ENCODE measurements around the gene VWA3B. TPM values are rescaled to one million over a fixed set of nuclear protein-coding genes. Genes with fewer than 3 reads are reported as not detected.
"Not testable (repeated sequence)": the region's sequence is repeated elsewhere in the genome, so short reads cannot be mapped to it uniquely, and the experiment has no call there.

The VWA3B gene
- total RNA-seq, 1 donor from 2014 or later, result not detected

- H3K27ac Mint-ChIP-seq, result no peak overlapping the region
- peaks cover 11% of the 10 kb centered on the region for H3K27me3 Mint-ChIP-seq (ENCODE audit: insufficient read depth)
- H3K4me1 Mint-ChIP-seq (ENCODE audit: low read depth), result no peaks in the 10 kb centered on the region
- no peaks in the 10 kb centered on the region for H3K36me3 Mint-ChIP-seq (ENCODE audit: low read depth)
- no peak for DNase-seq (ENCODE audit: low spot score)
- no peak overlapping the region for H3K4me3 Mint-ChIP-seq
- intact Hi-C loops (cut with micrococcal nuclease), result no loop called here
- H3K9me3 Mint-ChIP-seq, result no peaks in the 10 kb centered on the region
These were observed 221.6 kb downstream of the VWA3B start for GRCh38 chr2:98308532-98308931.

- no peaks in the 10 kb centered on the region for H3K4me1 Mint-ChIP-seq (ENCODE audit: low read depth)
- no peaks in the 10 kb centered on the region for H3K36me3 Mint-ChIP-seq (ENCODE audit: low read depth)
- no peaks in the 10 kb centered on the region for H3K9me3 Mint-ChIP-seq
- DNase-seq (ENCODE audit: low spot score), result no peak
- H3K27me3 Mint-ChIP-seq (ENCODE audit: insufficient read depth), result peaks cover 11% of the 10 kb centered on the region
- no peak overlapping the region for H3K4me3 Mint-ChIP-seq
- intact Hi-C loops (cut with micrococcal nuclease), result no loop called here
- H3K27ac Mint-ChIP-seq, result no peak overlapping the region
These were observed 222.6 kb downstream of the VWA3B start for GRCh38 chr2:98309580-98309979.

- no peaks in the 10 kb centered on the region for H3K4me1 Mint-ChIP-seq (ENCODE audit: low read depth)
- no peak overlapping the region for H3K4me3 Mint-ChIP-seq
- no peak overlapping the region for H3K27ac Mint-ChIP-seq
- no peaks in the 10 kb centered on the region for H3K9me3 Mint-ChIP-seq
- DNase-seq (ENCODE audit: low spot score), result no peak
- H3K27me3 Mint-ChIP-seq (ENCODE audit: insufficient read depth), result peaks cover 11% of the 10 kb centered on the region
- H3K36me3 Mint-ChIP-seq (ENCODE audit: low read depth), result no peaks in the 10 kb centered on the region
- intact Hi-C loops (cut with micrococcal nuclease), result no loop called here
These were observed 223.0 kb downstream of the VWA3B start for GRCh38 chr2:98310010-98310409.

- peaks cover 7% of the 10 kb centered on the region for H3K27me3 Mint-ChIP-seq (ENCODE audit: insufficient read depth)
- H3K4me1 Mint-ChIP-seq (ENCODE audit: low read depth), result no peaks in the 10 kb centered on the region
- DNase-seq (ENCODE audit: low spot score), result no peak
- intact Hi-C loops (cut with micrococcal nuclease), result no loop called here
- H3K27ac Mint-ChIP-seq, result no peak overlapping the region
- H3K36me3 Mint-ChIP-seq (ENCODE audit: low read depth), result no peaks in the 10 kb centered on the region
- no peaks in the 10 kb centered on the region for H3K9me3 Mint-ChIP-seq
- H3K4me3 Mint-ChIP-seq, result no peak overlapping the region
These were observed 224.1 kb downstream of the VWA3B start for GRCh38 chr2:98311090-98311489.

GRCh38 chr2:98311771-98312545 is 225.0 kb downstream of the VWA3B start:
- Mint-ChIP-seq H3K9me3 (no peaks in the 10 kb centered on the region), H3K4me1 (ENCODE audit: low read depth) (no peaks in the 10 kb centered on the region), H3K4me3 (no peak overlapping the region), H3K36me3 (ENCODE audit: low read depth) (no peaks in the 10 kb centered on the region), H3K27ac (no peak overlapping the region), H3K27me3 (ENCODE audit: insufficient read depth) (peaks cover 5% of the 10 kb centered on the region)
- no peak for DNase-seq (ENCODE audit: low spot score)
- intact Hi-C loops (cut with micrococcal nuclease), result no loop called here

GRCh38 chr2:98313492-98314250 is 226.7 kb downstream of the VWA3B start:
- no peaks in the 10 kb centered on the region for H3K36me3 Mint-ChIP-seq (ENCODE audit: low read depth)
- no peaks in the 10 kb centered on the region for H3K4me1 Mint-ChIP-seq (ENCODE audit: low read depth)
- H3K9me3 Mint-ChIP-seq, result peaks cover 4% of the 10 kb centered on the region
- DNase-seq (ENCODE audit: low spot score), result no peak
- intact Hi-C loops (cut with micrococcal nuclease), result no loop called here
- no peak overlapping the region for H3K4me3 Mint-ChIP-seq
- H3K27me3 Mint-ChIP-seq (ENCODE audit: insufficient read depth), result no peaks in the 10 kb centered on the region
- H3K27ac Mint-ChIP-seq, result no peak overlapping the region

- Mint-ChIP-seq H3K27ac (no peak overlapping the region), H3K27me3 (ENCODE audit: insufficient read depth) (no peaks in the 10 kb centered on the region), H3K4me3 (no peak overlapping the region), H3K9me3 (peaks cover 5% of the 10 kb centered on the region), H3K4me1 (ENCODE audit: low read depth) (no peaks in the 10 kb centered on the region), H3K36me3 (ENCODE audit: low read depth) (no peaks in the 10 kb centered on the region)
- DNase-seq (ENCODE audit: low spot score), result no peak
- intact Hi-C loops (cut with micrococcal nuclease), result no loop called here
These were observed 227.3 kb downstream of the VWA3B start for GRCh38 chr2:98314251-98314650.

GRCh38 chr2:98315957-98316356 is 229.0 kb downstream of the VWA3B start:
- H3K36me3 Mint-ChIP-seq (ENCODE audit: low read depth), result no peaks in the 10 kb centered on the region
- H3K27me3 Mint-ChIP-seq (ENCODE audit: insufficient read depth), result no peaks in the 10 kb centered on the region
- no peaks in the 10 kb centered on the region for H3K4me1 Mint-ChIP-seq (ENCODE audit: low read depth)
- intact Hi-C loops (cut with micrococcal nuclease), result no loop called here
- H3K27ac Mint-ChIP-seq, result no peak overlapping the region
- no peak for DNase-seq (ENCODE audit: low spot score)
- H3K4me3 Mint-ChIP-seq, result no peak overlapping the region
- peaks cover 20% of the 10 kb centered on the region for H3K9me3 Mint-ChIP-seq

- Mint-ChIP-seq H3K36me3 (ENCODE audit: low read depth) (no peaks in the 10 kb centered on the region), H3K27ac (no peak overlapping the region), H3K27me3 (ENCODE audit: insufficient read depth) (no peaks in the 10 kb centered on the region), H3K9me3 (peaks cover 20% of the 10 kb centered on the region), H3K4me3 (no peak overlapping the region), H3K4me1 (ENCODE audit: low read depth) (no peaks in the 10 kb centered on the region)
- no peak for DNase-seq (ENCODE audit: low spot score)
- intact Hi-C loops (cut with micrococcal nuclease), result no loop called here
These were observed 230.2 kb downstream of the VWA3B start for GRCh38 chr2:98317214-98317613.

GRCh38 chr2:98320171-98320570 is 233.2 kb downstream of the VWA3B start:
- intact Hi-C loops (cut with micrococcal nuclease); H3K4me3 Mint-ChIP-seq; H3K27me3 Mint-ChIP-seq (ENCODE audit: insufficient read depth); H3K36me3 Mint-ChIP-seq (ENCODE audit: low read depth); H3K4me1 Mint-ChIP-seq (ENCODE audit: low read depth); H3K27ac Mint-ChIP-seq; DNase-seq (ENCODE audit: low spot score): not testable (repeated sequence)
- peaks cover 23% of the 10 kb centered on the region for H3K9me3 Mint-ChIP-seq

GRCh38 chr2:98324181-98324580 is 237.2 kb downstream of the VWA3B start:
- no peaks in the 10 kb centered on the region for H3K36me3 Mint-ChIP-seq (ENCODE audit: low read depth)
- no peak overlapping the region for H3K27ac Mint-ChIP-seq
- no peaks in the 10 kb centered on the region for H3K4me1 Mint-ChIP-seq (ENCODE audit: low read depth)
- H3K27me3 Mint-ChIP-seq (ENCODE audit: insufficient read depth), result peaks cover 12% of the 10 kb centered on the region
- DNase-seq (ENCODE audit: low spot score), result no peak
- H3K9me3 Mint-ChIP-seq, result peaks cover 19% of the 10 kb centered on the region
- intact Hi-C loops (cut with micrococcal nuclease), result no loop called here
- no peak overlapping the region for H3K4me3 Mint-ChIP-seq

GRCh38 chr2:98327776-98328175 is 240.8 kb downstream of the VWA3B start:
- no peak overlapping the region for H3K27ac Mint-ChIP-seq
- no peaks in the 10 kb centered on the region for H3K4me1 Mint-ChIP-seq (ENCODE audit: low read depth)
- peaks cover 3% of the 10 kb centered on the region for H3K9me3 Mint-ChIP-seq
- no peaks in the 10 kb centered on the region for H3K36me3 Mint-ChIP-seq (ENCODE audit: low read depth)
- intact Hi-C loops (cut with micrococcal nuclease), result no loop called here
- peaks cover 12% of the 10 kb centered on the region for H3K27me3 Mint-ChIP-seq (ENCODE audit: insufficient read depth)
- no peak overlapping the region for H3K4me3 Mint-ChIP-seq
- no peak for DNase-seq (ENCODE audit: low spot score)

- Mint-ChIP-seq H3K9me3 (peaks cover 2% of the 10 kb centered on the region), H3K27me3 (ENCODE audit: insufficient read depth) (peaks cover 14% of the 10 kb centered on the region), H3K36me3 (ENCODE audit: low read depth) (no peaks in the 10 kb centered on the region), H3K27ac (no peak overlapping the region), H3K4me1 (ENCODE audit: low read depth) (no peaks in the 10 kb centered on the region), H3K4me3 (no peak overlapping the region)
- DNase-seq (ENCODE audit: low spot score), result no peak
- intact Hi-C loops (cut with micrococcal nuclease), result no loop called here
These were observed 242.6 kb downstream of the VWA3B start for GRCh38 chr2:98329549-98329948.
